ENCODE measurements around the gene ADAMTS3.

DNA sequence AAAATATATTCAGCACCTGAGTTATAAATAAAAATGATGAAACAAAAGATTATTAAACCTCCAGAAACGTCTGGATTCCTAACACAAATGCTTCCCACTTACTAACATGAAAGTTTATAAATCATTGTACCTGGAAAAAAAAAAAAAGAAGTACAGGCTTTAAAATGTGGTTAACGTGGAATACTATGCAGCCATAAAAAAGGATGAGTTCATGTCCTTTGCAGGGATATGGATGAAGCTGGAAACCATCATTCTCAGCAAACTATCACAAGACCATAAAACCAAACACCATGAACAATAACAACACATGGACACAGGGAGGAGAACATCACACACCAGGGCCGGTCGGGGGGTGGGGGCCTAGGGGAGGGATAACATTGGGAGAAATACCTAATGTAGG lies 160.5 kb downstream of the ADAMTS3 start:
- TF ChIP-seq, protein P1, sequence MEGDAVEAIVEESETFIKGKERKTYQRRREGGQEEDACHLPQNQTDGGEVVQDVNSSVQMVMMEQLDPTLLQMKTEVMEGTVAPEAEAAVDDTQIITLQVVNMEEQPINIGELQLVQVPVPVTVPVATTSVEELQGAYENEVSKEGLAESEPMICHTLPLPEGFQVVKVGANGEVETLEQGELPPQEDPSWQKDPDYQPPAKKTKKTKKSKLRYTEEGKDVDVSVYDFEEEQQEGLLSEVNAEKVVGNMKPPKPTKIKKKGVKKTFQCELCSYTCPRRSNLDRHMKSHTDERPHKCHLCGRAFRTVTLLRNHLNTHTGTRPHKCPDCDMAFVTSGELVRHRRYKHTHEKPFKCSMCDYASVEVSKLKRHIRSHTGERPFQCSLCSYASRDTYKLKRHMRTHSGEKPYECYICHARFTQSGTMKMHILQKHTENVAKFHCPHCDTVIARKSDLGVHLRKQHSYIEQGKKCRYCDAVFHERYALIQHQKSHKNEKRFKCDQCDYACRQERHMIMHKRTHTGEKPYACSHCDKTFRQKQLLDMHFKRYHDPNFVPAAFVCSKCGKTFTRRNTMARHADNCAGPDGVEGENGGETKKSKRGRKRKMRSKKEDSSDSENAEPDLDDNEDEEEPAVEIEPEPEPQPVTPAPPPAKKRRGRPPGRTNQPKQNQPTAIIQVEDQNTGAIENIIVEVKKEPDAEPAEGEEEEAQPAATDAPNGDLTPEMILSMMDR (conservative IDR thresholded peaks at IDR 0.05; ENCODE audit: low read depth in 2 of 2): no peak
- TF ChIP-seq POLR2AphosphoS5 (IDR thresholded peaks at IDR 0.05; ENCODE audit: low read depth) (no peak), CREB1 (CRISPR knock-in tag; IDR thresholded peaks at IDR 0.05; ENCODE audit: low read depth) (no peak), EZH2phosphoT487 (IDR thresholded peaks at IDR 0.05; ENCODE audit: unreplicated experiment) (no peak), REST (IDR thresholded peaks at IDR 0.05; ENCODE audit: unreplicated experiment) (no peak), EZH2 (IDR thresholded peaks at IDR 0.05; ENCODE audit: low read depth, unreplicated experiment) (no peak), ZNF462 (CRISPR knock-in tag; IDR thresholded peaks at IDR 0.05) (no peak), JUNB (IDR thresholded peaks at IDR 0.05; ENCODE audit: unreplicated experiment) (no peak)
